Activated CD4-positive, CD25-positive, alpha-beta regulatory T cell treated with anti-CD3 and anti-CD28 coated beads, Interleukin-2, amount 50 U/mL, for 16 hours (primary cell): Measurements from ENCODE around the gene BAHCC1.

ENCODE experiments used
- DNase-seq: peaks from one replicate; pipeline ENCODE4 v3.0.0-alpha.2; 2020; ENCODE audit warnings: low read depth, low spot score

BAHCC1 gene

GRCh38 chr17:81427173-81428120 is 32.2 kb downstream of the BAHCC1 start:
- no peak for DNase-seq

GRCh38 chr17:81428121-81428515 is 32.9 kb downstream of the BAHCC1 start:
- DNase-seq, result no peak

- no peak for DNase-seq
Observed at GRCh38 chr17:81428516-81428915, 33.3 kb downstream of the BAHCC1 start.

GRCh38 chr17:81428948-81429774 is 33.9 kb downstream of the BAHCC1 start:
- no peak for DNase-seq

- DNase-seq, result no peak
Observed at GRCh38 chr17:81429821-81430551, 34.7 kb downstream of the BAHCC1 start.

GRCh38 chr17:81431545-81432482 is 36.6 kb downstream of the BAHCC1 start:
- DNase-seq, result no peak

GRCh38 chr17:81432941-81433340 is 37.7 kb downstream of the BAHCC1 start:
- DNase-seq, result no peak

- DNase-seq, result no peak
Observed at GRCh38 chr17:81433656-81434055, 38.4 kb downstream of the BAHCC1 start.

- no peak for DNase-seq
Observed at GRCh38 chr17:81434072-81434471, 38.8 kb downstream of the BAHCC1 start.

- no peak for DNase-seq
Observed at GRCh38 chr17:81434681-81435417, 39.6 kb downstream of the BAHCC1 start.

- no peak for DNase-seq
Observed at GRCh38 chr17:81435652-81436293, 40.5 kb downstream of the BAHCC1 start.

- no peak for DNase-seq
Observed at GRCh38 chr17:81436294-81436849, 41.1 kb downstream of the BAHCC1 start.

- DNase-seq, result no peak
Observed at GRCh38 chr17:81437191-81437651, 42.0 kb downstream of the BAHCC1 start.

- DNase-seq, result no peak
Observed at GRCh38 chr17:81438007-81438659, 42.9 kb downstream of the BAHCC1 start.

- DNase-seq, result no peak
Observed at GRCh38 chr17:81438688-81439087, 43.4 kb downstream of the BAHCC1 start.

GRCh38 chr17:81440051-81440471 is 44.8 kb downstream of the BAHCC1 start:
- DNase-seq, result no peak

- no peak for DNase-seq
Observed at GRCh38 chr17:81440511-81441244, 45.4 kb downstream of the BAHCC1 start.

- no peak for DNase-seq
Observed at GRCh38 chr17:81442791-81443190, 47.5 kb downstream of the BAHCC1 start.
